ENCODE results near the gene TLR4.

Gene TLR4

GRCh38 chr9:117715411-117715989 lies 11.3 kb downstream of the TLR4 start:
- DNase-seq, result no peak

- DNase-seq, result no peak
These were observed 13.9 kb downstream of the TLR4 start for GRCh38 chr9:117718085-117718484.

- no peak for DNase-seq
These were observed 14.5 kb downstream of the TLR4 start for GRCh38 chr9:117718701-117719100.

- DNase-seq, result no peak
These were observed 15.1 kb downstream of the TLR4 start for GRCh38 chr9:117719161-117719920.

- DNase-seq, result no peak
These were observed 15.9 kb downstream of the TLR4 start for GRCh38 chr9:117720066-117720465.

- DNase-seq, result no peak
These were observed 16.4 kb downstream of the TLR4 start for GRCh38 chr9:117720555-117720954.

- DNase-seq, result no peak
These were observed 16.8 kb downstream of the TLR4 start for GRCh38 chr9:117720987-117721386.

GRCh38 chr9:117722108-117722761 lies 18.0 kb downstream of the TLR4 start:
- no peak for DNase-seq

- no peak for DNase-seq
These were observed 19.9 kb downstream of the TLR4 start for GRCh38 chr9:117723986-117724625.

GRCh38 chr9:117725426-117725887 lies 21.3 kb downstream of the TLR4 start:
- DNase-seq, result no peak

GRCh38 chr9:117729375-117729774 lies 25.2 kb downstream of the TLR4 start:
- DNase-seq, result no peak

- no peak for DNase-seq
These were observed 28.3 kb downstream of the TLR4 start for GRCh38 chr9:117732494-117732893.

GRCh38 chr9:117733465-117733864 lies 29.3 kb downstream of the TLR4 start:
- DNase-seq, result no peak

- DNase-seq, result no peak
These were observed 29.9 kb downstream of the TLR4 start for GRCh38 chr9:117734082-117734481.

- no peak for DNase-seq
These were observed 30.5 kb downstream of the TLR4 start for GRCh38 chr9:117734523-117735314.

GRCh38 chr9:117737721-117738226 lies 33.6 kb downstream of the TLR4 start:
- no peak for DNase-seq

- DNase-seq, result no peak
These were observed 35.0 kb downstream of the TLR4 start for GRCh38 chr9:117739206-117739605.

GRCh38 chr9:117739624-117740347 lies 35.6 kb downstream of the TLR4 start:
- DNase-seq, result no peak

- DNase-seq, result no peak
These were observed 37.9 kb downstream of the TLR4 start for GRCh38 chr9:117742131-117742530.

- no peak for DNase-seq
These were observed 40.2 kb downstream of the TLR4 start for GRCh38 chr9:117744369-117744768.

GRCh38 chr9:117744856-117745389 lies 40.7 kb downstream of the TLR4 start:
- DNase-seq, result no peak

- DNase-seq, result no peak
These were observed 41.4 kb downstream of the TLR4 start for GRCh38 chr9:117745598-117745997.

Data from activated CD4-positive, alpha-beta T cell treated with anti-CD3 and anti-CD28 coated beads for 1 hour (primary cell).